ENCODE measurements around the gene SPTBN5.

The SPTBN5 gene

GRCh38 chr15:41918506-41919126 is 24.8 kb upstream of the SPTBN5 start:
- Histone ChIP-seq H3K4me2 (ENCODE audit: low read depth, low read length, poor library complexity, severe bottlenecking) (no peak overlapping the region), H3F3A (ENCODE audit: low read depth) (no peaks in the 10 kb centered on the region), H4K20me1 (ENCODE audit: insufficient read depth, low read length, poor library complexity, severe bottlenecking) (no peaks in the 10 kb centered on the region), H3K27me3 (ENCODE audit: insufficient read depth, low read length, poor library complexity, severe bottlenecking) (no peaks in the 10 kb centered on the region), H3K9me3 (ENCODE audit: insufficient read depth, low read depth, low read length) (no peaks in the 10 kb centered on the region), H3K9me2 (replicated peaks; ENCODE audit: low read depth, low read length) (no peaks in the 10 kb centered on the region), H3K79me2 (ENCODE audit: insufficient read depth, low read length) (no peaks in the 10 kb centered on the region), H3K4me3 (ENCODE audit: low read length, poor library complexity, severe bottlenecking) (no peak overlapping the region), H3K9ac (ENCODE audit: low read depth, low read length, poor library complexity, severe bottlenecking) (no peak overlapping the region), H3K36me3 (ENCODE audit: insufficient read depth, low read length) (no peaks in the 10 kb centered on the region), H2AFZ (ENCODE audit: low read length) (no peak overlapping the region), H3K4me1 (ENCODE audit: insufficient read depth, low read length, poor library complexity, severe bottlenecking) (peaks cover 11% of the 10 kb centered on the region)
- TF ChIP-seq, protein P1, sequence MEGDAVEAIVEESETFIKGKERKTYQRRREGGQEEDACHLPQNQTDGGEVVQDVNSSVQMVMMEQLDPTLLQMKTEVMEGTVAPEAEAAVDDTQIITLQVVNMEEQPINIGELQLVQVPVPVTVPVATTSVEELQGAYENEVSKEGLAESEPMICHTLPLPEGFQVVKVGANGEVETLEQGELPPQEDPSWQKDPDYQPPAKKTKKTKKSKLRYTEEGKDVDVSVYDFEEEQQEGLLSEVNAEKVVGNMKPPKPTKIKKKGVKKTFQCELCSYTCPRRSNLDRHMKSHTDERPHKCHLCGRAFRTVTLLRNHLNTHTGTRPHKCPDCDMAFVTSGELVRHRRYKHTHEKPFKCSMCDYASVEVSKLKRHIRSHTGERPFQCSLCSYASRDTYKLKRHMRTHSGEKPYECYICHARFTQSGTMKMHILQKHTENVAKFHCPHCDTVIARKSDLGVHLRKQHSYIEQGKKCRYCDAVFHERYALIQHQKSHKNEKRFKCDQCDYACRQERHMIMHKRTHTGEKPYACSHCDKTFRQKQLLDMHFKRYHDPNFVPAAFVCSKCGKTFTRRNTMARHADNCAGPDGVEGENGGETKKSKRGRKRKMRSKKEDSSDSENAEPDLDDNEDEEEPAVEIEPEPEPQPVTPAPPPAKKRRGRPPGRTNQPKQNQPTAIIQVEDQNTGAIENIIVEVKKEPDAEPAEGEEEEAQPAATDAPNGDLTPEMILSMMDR (conservative IDR thresholded peaks at IDR 0.05; ENCODE audit: low read length), result no peak
- no peak for TF ChIP-seq EZH2phosphoT487 (IDR thresholded peaks at IDR 0.05; ENCODE audit: borderline replicate concordance)

DNA sequence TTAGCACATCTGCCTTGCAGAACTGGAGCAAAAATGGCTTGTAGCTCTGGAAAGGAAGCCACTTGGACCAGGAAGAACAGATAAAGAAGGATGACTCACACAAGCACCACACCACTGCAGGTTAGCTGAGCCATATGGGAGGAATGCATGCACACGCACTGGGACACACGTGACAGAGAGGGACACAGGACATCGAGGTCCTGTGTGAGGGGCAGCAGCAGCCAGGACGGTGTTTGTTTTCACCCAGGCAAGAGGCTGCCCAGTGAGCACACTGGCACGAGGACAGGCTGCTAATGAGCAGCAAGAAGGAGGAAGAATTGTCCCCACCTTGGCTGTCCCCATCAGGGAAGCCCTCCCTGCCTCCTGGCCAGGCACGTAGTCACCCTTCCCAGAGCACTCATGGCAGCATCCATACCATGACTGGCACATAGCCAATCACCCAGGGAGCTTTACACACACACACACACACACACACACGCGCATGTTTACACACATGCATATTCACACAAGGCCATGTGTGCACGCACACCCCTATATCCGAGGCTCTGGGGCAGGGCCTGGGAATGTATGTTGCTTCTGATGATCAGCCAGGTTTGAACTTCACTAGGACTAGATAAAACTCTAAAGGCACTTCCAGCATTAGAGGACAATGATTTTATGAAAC is 24.0 kb upstream of the SPTBN5 start:
- TF ChIP-seq, protein P1 (conservative IDR thresholded peaks at IDR 0.05; ENCODE audit: low read length), result no peak
- no peak overlapping the region for H3K9ac ChIP-seq (ENCODE audit: low read depth, low read length, poor library complexity, severe bottlenecking)
- no peaks in the 10 kb centered on the region for H3K79me2 ChIP-seq (ENCODE audit: insufficient read depth, low read length)
- H3K9me3 ChIP-seq (ENCODE audit: insufficient read depth, low read depth, low read length), result no peaks in the 10 kb centered on the region
- H3K36me3 ChIP-seq (ENCODE audit: insufficient read depth, low read length), result no peaks in the 10 kb centered on the region
- peaks cover 9% of the 10 kb centered on the region for H3K4me1 ChIP-seq (ENCODE audit: insufficient read depth, low read length, poor library complexity, severe bottlenecking)
- no peak overlapping the region for H2AFZ ChIP-seq (ENCODE audit: low read length)
- H3K9me2 ChIP-seq (replicated peaks; ENCODE audit: low read depth, low read length), result no peaks in the 10 kb centered on the region
- H4K20me1 ChIP-seq (ENCODE audit: insufficient read depth, low read length, poor library complexity, severe bottlenecking), result no peaks in the 10 kb centered on the region
- no peaks in the 10 kb centered on the region for H3F3A ChIP-seq (ENCODE audit: low read depth)
- no peak overlapping the region for H3K4me3 ChIP-seq (ENCODE audit: low read length, poor library complexity, severe bottlenecking)
- H3K27me3 ChIP-seq (ENCODE audit: insufficient read depth, low read length, poor library complexity, severe bottlenecking), result no peaks in the 10 kb centered on the region
- no peak overlapping the region for H3K4me2 ChIP-seq (ENCODE audit: low read depth, low read length, poor library complexity, severe bottlenecking)

DNA sequence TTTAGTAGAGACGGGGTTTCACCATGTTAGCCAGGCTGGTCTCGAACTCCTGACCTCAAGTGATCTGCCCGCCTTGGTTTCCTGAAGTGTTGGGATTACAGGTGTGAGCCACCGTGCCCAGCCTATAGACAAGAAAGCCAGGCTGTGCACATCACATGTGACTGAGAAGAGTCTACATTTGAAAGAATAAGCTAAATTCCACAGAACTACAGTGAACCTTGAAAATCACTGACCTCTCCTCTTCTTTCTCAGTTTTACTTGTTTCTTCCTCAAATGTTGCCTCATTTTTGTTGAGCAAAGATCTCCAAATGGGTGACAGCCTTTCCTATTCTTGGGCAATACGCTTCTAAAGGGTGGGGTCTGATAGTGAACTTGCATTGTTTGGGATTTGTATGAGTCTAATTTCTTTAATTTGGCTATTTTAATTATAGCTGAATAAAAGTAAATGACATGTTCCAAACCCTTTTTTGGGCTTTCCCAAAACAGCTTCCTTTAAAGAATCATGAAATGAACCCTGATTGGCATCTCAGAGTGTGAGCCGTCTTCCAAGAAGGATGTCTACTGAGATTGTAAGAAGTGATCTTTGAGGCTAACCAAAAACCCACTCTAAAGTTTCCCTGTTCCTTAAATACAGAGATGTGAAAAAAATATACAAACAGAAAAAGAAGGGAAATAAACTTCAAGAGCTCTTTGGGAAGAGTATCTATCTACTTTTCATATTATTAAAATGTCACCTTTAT is 21.6 kb upstream of the SPTBN5 start:
- Histone ChIP-seq H3K9me3 (ENCODE audit: insufficient read depth, low read depth, low read length) (no peaks in the 10 kb centered on the region), H3K4me1 (ENCODE audit: insufficient read depth, low read length, poor library complexity, severe bottlenecking) (peaks cover 9% of the 10 kb centered on the region), H2AFZ (ENCODE audit: low read length) (no peak overlapping the region), H3K36me3 (ENCODE audit: insufficient read depth, low read length) (no peaks in the 10 kb centered on the region), H3K4me3 (ENCODE audit: low read length, poor library complexity, severe bottlenecking) (no peak overlapping the region), H3K27me3 (ENCODE audit: insufficient read depth, low read length, poor library complexity, severe bottlenecking) (no peaks in the 10 kb centered on the region), H3K9me2 (replicated peaks; ENCODE audit: low read depth, low read length) (no peaks in the 10 kb centered on the region), H3F3A (ENCODE audit: low read depth) (no peaks in the 10 kb centered on the region), H3K4me2 (ENCODE audit: low read depth, low read length, poor library complexity, severe bottlenecking) (no peak overlapping the region), H3K9ac (ENCODE audit: low read depth, low read length, poor library complexity, severe bottlenecking) (no peak overlapping the region), H4K20me1 (ENCODE audit: insufficient read depth, low read length, poor library complexity, severe bottlenecking) (no peaks in the 10 kb centered on the region), H3K79me2 (ENCODE audit: insufficient read depth, low read length) (no peaks in the 10 kb centered on the region)
- TF ChIP-seq, protein P1 (conservative IDR thresholded peaks at IDR 0.05; ENCODE audit: low read length), result no peak
- no peak for TF ChIP-seq EZH2phosphoT487 (IDR thresholded peaks at IDR 0.05; ENCODE audit: borderline replicate concordance)

Measured in Loucy (cell line).